Fibroblast of lung (primary cell): Measurements from ENCODE around the gene PICALM. TPM values are rescaled to one million over a fixed set of nuclear protein-coding genes. Genes with fewer than 3 reads are reported as not detected.

ENCODE experiments used
- DNase-seq, 2 donors: peaks; one replicate each; pipeline versions ENCODE4 v3.0.0 to v3.0.0-alpha.2; 2010; ENCODE audit warnings: low read depth in 2 of 2
- H2AFZ ChIP-seq: 2 replicates; pipeline ENCODE4 v1.5.1; 2012; ENCODE audit warnings: low read length, control low read depth, inconsistent platforms
- H3K27ac ChIP-seq: 2 replicates; pipeline ENCODE4 v1.5.1; 2011; ENCODE audit warnings: low read length, control low read depth; ENCODE audit not compliant: insufficient read depth
- H3K27me3 ChIP-seq: 2 replicates; pipeline ENCODE4 v1.5.1; 2011; ENCODE audit warnings: mild to moderate bottlenecking, low read length; ENCODE audit not compliant: control insufficient read depth, insufficient read depth
- H3K36me3 ChIP-seq: 2 replicates; pipeline ENCODE4 v1.5.1; 2011; ENCODE audit warnings: low read length; ENCODE audit not compliant: control insufficient read depth, insufficient read depth
- H3K4me1 ChIP-seq: 2 replicates; pipeline ENCODE4 v1.5.1; 2011; ENCODE audit warnings: low read length; ENCODE audit not compliant: control insufficient read depth, insufficient read depth; ENCODE audit errors: extremely low read depth
- H3K4me2 ChIP-seq: 2 replicates; pipeline ENCODE4 v1.5.1; 2011; ENCODE audit warnings: low read length, control low read depth; ENCODE audit not compliant: insufficient read depth; ENCODE audit errors: extremely low read depth
- H3K4me3 ChIP-seq, 4 experiments: fragments of 200-600 bp in 1 of 4; sonication (generic) in 1 of 4; replicated peaks in 1 of 4; 2 replicates each; pipeline ENCODE4 v1.5.1; 2011 to 2016; ENCODE audit warnings: low read length in 4 of 4, low read depth in 3 of 4, mild to moderate bottlenecking in 3 of 4, control low read depth in 2 of 4, inconsistent platforms in 1 of 4, mixed read lengths in 1 of 4; ENCODE audit not compliant: insufficient read depth in 1 of 4; ENCODE audit errors: control extremely low read depth in 1 of 4
- H3K79me2 ChIP-seq: 2 replicates; pipeline ENCODE4 v1.5.1; 2012; ENCODE audit warnings: mild to moderate bottlenecking, low read length, inconsistent platforms; ENCODE audit not compliant: control insufficient read depth, insufficient read depth
- H3K9ac ChIP-seq: 2 replicates; pipeline ENCODE4 v1.5.1; 2011; ENCODE audit warnings: mild to moderate bottlenecking, low read length, control low read depth; ENCODE audit not compliant: insufficient read depth
- H3K9me3 ChIP-seq: 2 replicates; pipeline ENCODE4 v1.5.1; 2012; ENCODE audit warnings: low read depth, low read length; ENCODE audit not compliant: control insufficient read depth, insufficient read depth
- H4K20me1 ChIP-seq: 2 replicates; pipeline ENCODE4 v1.5.1; 2011; ENCODE audit warnings: low read length; ENCODE audit not compliant: control insufficient read depth, insufficient read depth; ENCODE audit errors: extremely low read depth
- EZH2 ChIP-seq: IDR thresholded peaks from 2 replicates; pipeline ENCODE4 v1.5.1; 2012; ENCODE audit warnings: low read length, control low read depth, mild to moderate bottlenecking; ENCODE audit errors: missing control alignments
- polyA plus RNA-seq, 2 donors: library from polyadenylated mRNA; depleted of rRNA in 1 of 2; stranded (reverse) in 1 of 2; unstranded in 1 of 2; fragments of >200 nt; gene quantifications; 2 replicates each; pipeline ENCODE4 v1.2.1, GENCODE V29; 2011 to 2012; ENCODE audit warnings: missing spikeins in 1 of 2
- total RNA-seq: library from RNA; depleted of rRNA; stranded (reverse); fragments of >200 nt; gene quantifications from 2 replicates; pipeline ENCODE4 v1.2.1, GENCODE V29; 2014
- TF ChIP-seq, protein P1 (sequence below), 2 donors: IDR thresholded peaks in 1 of 2; conservative IDR thresholded peaks in 1 of 2; 1 replicate in 1 of 2; 2 replicates in 1 of 2; pipeline ENCODE4 v1.5.1; 2011 to 2012; ENCODE audit warnings: low read length in 2 of 2, control low read depth in 1 of 2, inconsistent platforms in 1 of 2, low read depth in 1 of 2, mild to moderate bottlenecking in 1 of 2

The PICALM gene
- total and polyA plus RNA-seq, 2 donors (not counting 1 experiment from before 2014, with no cell fraction given) = 291 to 322 TPM

GRCh38 chr11:86047275-86047991, 21.5 kb downstream of the PICALM start:
- Histone ChIP-seq H3K4me1 (peaks cover 8% of the 10 kb centered on the region), H3K4me3 (no peak overlapping the region), H3K4me2 (no peak overlapping the region), H3K79me2 (peaks cover 100% of the 10 kb centered on the region), H3K27me3 (no peaks in the 10 kb centered on the region), H2AFZ (no peak overlapping the region), H4K20me1 (peaks cover 13% of the 10 kb centered on the region), H3K9me3 (no peaks in the 10 kb centered on the region), H3K27ac (no peak overlapping the region), H3K36me3 (no peaks in the 10 kb centered on the region), H3K9ac (no peak overlapping the region)
- TF ChIP-seq EZH2 = no peak
- TF ChIP-seq, protein P1, sequence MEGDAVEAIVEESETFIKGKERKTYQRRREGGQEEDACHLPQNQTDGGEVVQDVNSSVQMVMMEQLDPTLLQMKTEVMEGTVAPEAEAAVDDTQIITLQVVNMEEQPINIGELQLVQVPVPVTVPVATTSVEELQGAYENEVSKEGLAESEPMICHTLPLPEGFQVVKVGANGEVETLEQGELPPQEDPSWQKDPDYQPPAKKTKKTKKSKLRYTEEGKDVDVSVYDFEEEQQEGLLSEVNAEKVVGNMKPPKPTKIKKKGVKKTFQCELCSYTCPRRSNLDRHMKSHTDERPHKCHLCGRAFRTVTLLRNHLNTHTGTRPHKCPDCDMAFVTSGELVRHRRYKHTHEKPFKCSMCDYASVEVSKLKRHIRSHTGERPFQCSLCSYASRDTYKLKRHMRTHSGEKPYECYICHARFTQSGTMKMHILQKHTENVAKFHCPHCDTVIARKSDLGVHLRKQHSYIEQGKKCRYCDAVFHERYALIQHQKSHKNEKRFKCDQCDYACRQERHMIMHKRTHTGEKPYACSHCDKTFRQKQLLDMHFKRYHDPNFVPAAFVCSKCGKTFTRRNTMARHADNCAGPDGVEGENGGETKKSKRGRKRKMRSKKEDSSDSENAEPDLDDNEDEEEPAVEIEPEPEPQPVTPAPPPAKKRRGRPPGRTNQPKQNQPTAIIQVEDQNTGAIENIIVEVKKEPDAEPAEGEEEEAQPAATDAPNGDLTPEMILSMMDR (conservative IDR thresholded peaks at IDR 0.05 in 1 of 2, IDR thresholded peaks at IDR 0.05 in 1 of 2; ENCODE audit: low read depth in 1 of 2, low read length in 2 of 2) = no peak
- DNase-seq = peak; percentile 63 to 73

DNA sequence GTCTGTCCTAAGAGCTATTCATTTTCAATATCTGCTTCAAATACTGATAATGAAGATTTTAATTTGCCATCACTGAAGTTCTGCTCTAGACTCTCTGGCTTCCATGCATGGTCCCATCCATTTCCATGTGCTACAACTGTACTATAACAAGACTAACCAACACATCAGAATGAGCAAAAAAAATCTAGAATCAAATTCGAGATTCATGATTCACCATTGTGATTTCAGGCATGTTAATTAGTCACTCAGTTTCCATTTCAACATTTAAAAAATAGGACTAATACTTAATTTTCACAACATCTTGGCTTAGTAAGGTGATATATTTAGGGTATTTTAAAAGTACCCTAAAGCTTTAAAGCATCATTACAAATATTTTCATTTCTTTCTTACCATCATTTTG, 22.8 kb downstream of the PICALM start:
- no peak for TF ChIP-seq EZH2
- TF ChIP-seq, protein P1 (conservative IDR thresholded peaks at IDR 0.05 in 1 of 2, IDR thresholded peaks at IDR 0.05 in 1 of 2; ENCODE audit: low read depth in 1 of 2, low read length in 2 of 2) = no peak
- no peaks in the 10 kb centered on the region for H3K9me3 ChIP-seq
- H3K4me3 ChIP-seq = no peak overlapping the region
- DNase-seq = peak in 1 of 2 donors; percentile 45
- no peaks in the 10 kb centered on the region for H3K36me3 ChIP-seq
- H2AFZ ChIP-seq = no peak overlapping the region
- H3K27me3 ChIP-seq = no peaks in the 10 kb centered on the region
- H4K20me1 ChIP-seq = peaks cover 9% of the 10 kb centered on the region
- no peak overlapping the region for H3K4me2 ChIP-seq
- no peak overlapping the region for H3K27ac ChIP-seq
- peaks cover 10% of the 10 kb centered on the region for H3K4me1 ChIP-seq
- H3K9ac ChIP-seq = no peak overlapping the region
- peaks cover 98% of the 10 kb centered on the region for H3K79me2 ChIP-seq

- Histone ChIP-seq H3K79me2 (peaks cover 96% of the 10 kb centered on the region), H4K20me1 (peaks cover 9% of the 10 kb centered on the region), H3K4me2 (no peak overlapping the region), H2AFZ (no peak overlapping the region), H3K36me3 (no peaks in the 10 kb centered on the region), H3K27ac (no peak overlapping the region), H3K9me3 (no peaks in the 10 kb centered on the region), H3K9ac (no peak overlapping the region), H3K27me3 (no peaks in the 10 kb centered on the region), H3K4me1 (peaks cover 10% of the 10 kb centered on the region), H3K4me3 (no peak overlapping the region)
- TF ChIP-seq, protein P1 (conservative IDR thresholded peaks at IDR 0.05 in 1 of 2, IDR thresholded peaks at IDR 0.05 in 1 of 2; ENCODE audit: low read depth in 1 of 2, low read length in 2 of 2) = no peak
- TF ChIP-seq EZH2 = no peak
- no peak for DNase-seq
These were observed 24.9 kb downstream of the PICALM start for GRCh38 chr11:86043765-86044503.
